HG03378 (cell line): ENCODE measurements around the gene AATK.

Source experiments
- ATAC-seq: cut with Tn5 transposase; IDR thresholded peaks from one replicate; pipeline ENCODE4 v1.9.1; 2021; ENCODE audit warnings: mild to moderate bottlenecking, moderate library complexity; ENCODE audit not compliant: unreplicated experiment

Gene AATK

GRCh38 chr17:81097134-81097942 lies 68.7 kb downstream of the AATK start:
- ATAC-seq, result no peak

- ATAC-seq, result no peak
These were observed 69.3 kb downstream of the AATK start for GRCh38 chr17:81096741-81097133.

GRCh38 chr17:81095383-81095762 lies 70.6 kb downstream of the AATK start:
- no peak for ATAC-seq

GRCh38 chr17:81094509-81095382 lies 71.3 kb downstream of the AATK start:
- ATAC-seq, result no peak

GRCh38 chr17:81093619-81094508 lies 72.2 kb downstream of the AATK start:
- ATAC-seq, result no peak

- no peak for ATAC-seq
These were observed 73.4 kb downstream of the AATK start for GRCh38 chr17:81092518-81093095.

- ATAC-seq, result no peak
These were observed 74.1 kb downstream of the AATK start for GRCh38 chr17:81091774-81092517.

GRCh38 chr17:81091154-81091553 lies 74.9 kb downstream of the AATK start:
- ATAC-seq, result no peak

GRCh38 chr17:81090361-81091136 lies 75.5 kb downstream of the AATK start:
- ATAC-seq, result no peak

GRCh38 chr17:81086789-81087551 lies 79.1 kb downstream of the AATK start:
- no peak for ATAC-seq

- no peak for ATAC-seq
These were observed 80.6 kb downstream of the AATK start for GRCh38 chr17:81085420-81085911.

GRCh38 chr17:81084680-81085419 lies 81.2 kb downstream of the AATK start:
- no peak for ATAC-seq

GRCh38 chr17:81083125-81083765 lies 82.8 kb downstream of the AATK start:
- ATAC-seq, result no peak

- no peak for ATAC-seq
These were observed 83.6 kb downstream of the AATK start for GRCh38 chr17:81082177-81083073.

GRCh38 chr17:81081222-81082176 lies 84.5 kb downstream of the AATK start:
- ATAC-seq, result no peak
